GM12891 (cell line): ENCODE data around the gene EPHA2.

ENCODE experiments used
- POLR2A ChIP-seq: IDR thresholded peaks from 2 replicates; pipeline ENCODE4 v1.6.1; 2011; ENCODE audit warnings: low read depth, low read length, control low read depth
- POLR2AphosphoS5 ChIP-seq: IDR thresholded peaks from 2 replicates; pipeline ENCODE4 v1.6.1; 2011; ENCODE audit warnings: low read depth, low read length, control low read depth

DNA sequence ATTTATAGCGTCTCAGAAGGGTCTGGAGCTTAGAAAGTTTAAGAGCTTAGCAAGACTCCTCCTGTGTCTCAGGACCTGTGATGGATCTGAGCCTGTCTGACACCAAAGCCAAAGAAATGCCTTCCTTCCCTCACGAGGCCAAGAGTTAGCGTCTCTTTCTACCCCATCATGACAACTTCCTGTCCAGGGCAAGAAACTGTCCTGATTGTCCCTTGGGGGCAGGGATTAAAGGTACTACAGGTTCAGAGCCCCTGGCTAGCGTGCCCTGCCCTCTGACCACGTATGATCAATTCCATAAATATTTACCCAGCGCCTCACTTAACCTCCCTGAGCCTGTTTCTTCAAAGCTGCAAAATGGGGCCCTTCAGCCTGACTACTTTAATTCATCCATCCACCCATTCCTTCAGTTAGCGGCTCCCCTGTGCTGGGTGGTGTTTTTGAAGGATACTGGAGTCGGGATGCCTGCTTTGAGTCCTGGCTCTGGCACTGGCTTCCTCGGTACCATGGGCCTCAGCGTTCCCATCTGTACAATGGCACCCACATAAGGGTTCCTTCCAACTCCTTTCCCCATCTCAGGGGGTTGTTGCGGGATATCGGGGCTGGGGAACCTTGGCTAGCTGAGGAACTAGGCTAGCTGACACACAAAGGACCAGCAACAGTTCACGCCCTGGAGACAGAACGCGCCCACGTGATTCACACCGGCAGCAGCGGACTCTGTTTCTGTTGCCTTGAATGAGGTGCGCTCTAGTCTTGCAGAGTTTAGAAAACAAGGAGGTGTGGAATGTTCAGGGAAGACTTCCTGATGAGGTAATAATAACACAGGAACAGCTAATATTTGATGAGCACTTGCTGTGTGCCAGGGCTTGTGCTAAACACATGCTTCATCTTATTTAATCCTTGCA lies 23.0 kb upstream of the EPHA2 start:
- TF ChIP-seq POLR2A, result no peak
- no peak for TF ChIP-seq POLR2AphosphoS5
